PC-3 (cell line): ENCODE measurements around the gene EPG5.
"Not testable (repeated sequence)": the region's sequence is repeated elsewhere in the genome, so short reads cannot be mapped to it uniquely, and the experiment has no call there.

Experiments used
- CTCF ChIP-seq: fragments of 300-600 bp; sonication (generic); conservative IDR thresholded peaks from 2 replicates; pipeline ENCODE4 v1.5.1; 2017; ENCODE audit warnings: antibody characterized with exemption, low read depth, mild to moderate bottlenecking, low read length
- EZH2 ChIP-seq: fragments of 300-600 bp; sonication (generic); IDR thresholded peaks from one replicate; pipeline ENCODE4 v1.6.1; 2017; ENCODE audit warnings: antibody characterized with exemption, mild to moderate bottlenecking, low read length; ENCODE audit not compliant: unreplicated experiment
- EZH2phosphoT487 ChIP-seq: fragments of 300-600 bp; sonication (generic); IDR thresholded peaks from 2 replicates; pipeline ENCODE4 v1.6.1; 2018; ENCODE audit warnings: mild to moderate bottlenecking, antibody characterized with exemption, low read length, borderline replicate concordance

GRCh38 chr18:45814733-45815132 lies 152.4 kb downstream of the EPG5 start:
- TF ChIP-seq CTCF, EZH2, EZH2phosphoT487: not testable (repeated sequence)
